ENCODE results near the gene LEFTY1.

DNA sequence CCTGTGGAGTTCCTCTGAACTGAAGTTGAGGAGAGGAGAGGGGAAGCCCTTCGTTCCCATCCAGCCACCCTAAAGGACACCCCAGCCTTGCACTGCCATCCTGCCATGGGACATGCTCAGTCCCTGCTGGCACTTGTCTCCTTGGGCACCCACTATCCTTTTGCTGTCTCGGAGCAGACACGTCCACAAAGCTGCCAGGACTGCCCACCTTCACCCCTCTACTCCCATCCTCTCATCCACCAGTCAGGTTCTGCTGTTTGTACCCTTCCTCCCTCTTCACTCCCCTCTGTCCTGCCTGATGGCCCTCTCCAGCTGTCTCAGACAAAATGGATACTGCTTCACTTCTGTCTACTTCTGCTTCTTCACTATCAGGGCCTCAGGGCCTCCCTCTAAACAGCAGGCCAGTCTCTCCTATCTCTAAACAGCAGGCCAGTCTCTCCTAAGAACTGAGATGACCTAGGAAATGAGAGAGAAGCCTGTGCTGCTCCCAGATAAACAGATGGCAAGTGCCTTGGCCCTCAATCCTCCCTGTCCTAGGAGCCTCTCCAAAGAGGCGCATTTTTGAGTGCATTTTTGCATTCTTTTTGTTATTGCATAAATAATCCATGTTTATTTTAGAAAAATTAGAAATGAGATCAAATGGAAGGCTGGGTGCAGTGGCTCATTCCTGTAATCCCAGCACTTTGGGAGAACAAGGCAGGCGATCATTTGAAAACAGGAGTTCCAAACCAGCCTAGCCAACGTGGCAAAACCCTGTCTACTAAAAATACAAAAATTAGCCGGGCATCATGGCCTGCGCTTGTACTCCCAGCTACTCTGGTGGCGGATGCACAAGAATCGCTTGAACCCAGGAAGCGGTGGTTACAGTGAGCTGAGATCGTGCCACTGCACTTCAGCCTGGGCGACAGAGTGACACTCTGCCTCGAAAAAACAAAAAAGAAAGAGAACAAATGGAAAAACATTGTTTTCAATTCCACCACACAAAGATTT is 39.5 kb upstream of the LEFTY1 start:
- TF ChIP-seq, protein P1, sequence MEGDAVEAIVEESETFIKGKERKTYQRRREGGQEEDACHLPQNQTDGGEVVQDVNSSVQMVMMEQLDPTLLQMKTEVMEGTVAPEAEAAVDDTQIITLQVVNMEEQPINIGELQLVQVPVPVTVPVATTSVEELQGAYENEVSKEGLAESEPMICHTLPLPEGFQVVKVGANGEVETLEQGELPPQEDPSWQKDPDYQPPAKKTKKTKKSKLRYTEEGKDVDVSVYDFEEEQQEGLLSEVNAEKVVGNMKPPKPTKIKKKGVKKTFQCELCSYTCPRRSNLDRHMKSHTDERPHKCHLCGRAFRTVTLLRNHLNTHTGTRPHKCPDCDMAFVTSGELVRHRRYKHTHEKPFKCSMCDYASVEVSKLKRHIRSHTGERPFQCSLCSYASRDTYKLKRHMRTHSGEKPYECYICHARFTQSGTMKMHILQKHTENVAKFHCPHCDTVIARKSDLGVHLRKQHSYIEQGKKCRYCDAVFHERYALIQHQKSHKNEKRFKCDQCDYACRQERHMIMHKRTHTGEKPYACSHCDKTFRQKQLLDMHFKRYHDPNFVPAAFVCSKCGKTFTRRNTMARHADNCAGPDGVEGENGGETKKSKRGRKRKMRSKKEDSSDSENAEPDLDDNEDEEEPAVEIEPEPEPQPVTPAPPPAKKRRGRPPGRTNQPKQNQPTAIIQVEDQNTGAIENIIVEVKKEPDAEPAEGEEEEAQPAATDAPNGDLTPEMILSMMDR (IDR thresholded peaks at IDR 0.05 in 2 of 3, conservative IDR thresholded peaks at IDR 0.05 in 1 of 3; ENCODE audit: borderline replicate concordance in 1 of 3, insufficient read depth in 1 of 3, low read depth in 2 of 3, low read length in 2 of 3) = no peak
- no peak for TF ChIP-seq YY1 (IDR thresholded peaks at IDR 0.05; ENCODE audit: extremely low read depth, insufficient replicate concordance, low read depth, low read length)

Measured in HCT116 (cell line).